ENCODE measurements around the gene NXN.
A peak's percentile ranks its signal among the peaks of the same experiment; 100 is the strongest.
"Not testable (repeated sequence)": the region's sequence is repeated elsewhere in the genome, so short reads cannot be mapped to it uniquely, and the experiment has no call there.

NXN gene

DNA sequence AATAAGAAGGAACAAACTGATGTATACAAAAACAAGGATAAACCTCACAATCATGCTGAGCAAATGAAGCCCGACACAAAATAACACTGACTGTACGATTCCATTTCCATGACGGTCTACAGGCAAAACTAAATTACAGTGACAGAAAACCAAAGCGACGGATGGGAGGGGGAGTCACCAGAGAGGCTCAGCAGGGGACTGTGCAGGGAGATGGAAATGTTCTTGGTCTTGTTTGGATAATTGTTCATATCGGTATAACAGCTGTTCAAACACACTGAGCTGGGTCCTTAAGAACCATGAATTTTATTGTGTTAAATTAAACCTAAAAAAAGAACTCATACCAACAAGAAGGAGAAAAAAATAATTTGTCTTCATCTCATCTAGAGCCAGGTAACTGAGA is 97.8 kb downstream of the NXN start:
- TF ChIP-seq, protein P1, sequence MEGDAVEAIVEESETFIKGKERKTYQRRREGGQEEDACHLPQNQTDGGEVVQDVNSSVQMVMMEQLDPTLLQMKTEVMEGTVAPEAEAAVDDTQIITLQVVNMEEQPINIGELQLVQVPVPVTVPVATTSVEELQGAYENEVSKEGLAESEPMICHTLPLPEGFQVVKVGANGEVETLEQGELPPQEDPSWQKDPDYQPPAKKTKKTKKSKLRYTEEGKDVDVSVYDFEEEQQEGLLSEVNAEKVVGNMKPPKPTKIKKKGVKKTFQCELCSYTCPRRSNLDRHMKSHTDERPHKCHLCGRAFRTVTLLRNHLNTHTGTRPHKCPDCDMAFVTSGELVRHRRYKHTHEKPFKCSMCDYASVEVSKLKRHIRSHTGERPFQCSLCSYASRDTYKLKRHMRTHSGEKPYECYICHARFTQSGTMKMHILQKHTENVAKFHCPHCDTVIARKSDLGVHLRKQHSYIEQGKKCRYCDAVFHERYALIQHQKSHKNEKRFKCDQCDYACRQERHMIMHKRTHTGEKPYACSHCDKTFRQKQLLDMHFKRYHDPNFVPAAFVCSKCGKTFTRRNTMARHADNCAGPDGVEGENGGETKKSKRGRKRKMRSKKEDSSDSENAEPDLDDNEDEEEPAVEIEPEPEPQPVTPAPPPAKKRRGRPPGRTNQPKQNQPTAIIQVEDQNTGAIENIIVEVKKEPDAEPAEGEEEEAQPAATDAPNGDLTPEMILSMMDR (IDR thresholded peaks at IDR 0.05; ENCODE audit: control extremely low read depth, extremely low read depth, low read depth, missing control alignments), result no peak

DNA sequence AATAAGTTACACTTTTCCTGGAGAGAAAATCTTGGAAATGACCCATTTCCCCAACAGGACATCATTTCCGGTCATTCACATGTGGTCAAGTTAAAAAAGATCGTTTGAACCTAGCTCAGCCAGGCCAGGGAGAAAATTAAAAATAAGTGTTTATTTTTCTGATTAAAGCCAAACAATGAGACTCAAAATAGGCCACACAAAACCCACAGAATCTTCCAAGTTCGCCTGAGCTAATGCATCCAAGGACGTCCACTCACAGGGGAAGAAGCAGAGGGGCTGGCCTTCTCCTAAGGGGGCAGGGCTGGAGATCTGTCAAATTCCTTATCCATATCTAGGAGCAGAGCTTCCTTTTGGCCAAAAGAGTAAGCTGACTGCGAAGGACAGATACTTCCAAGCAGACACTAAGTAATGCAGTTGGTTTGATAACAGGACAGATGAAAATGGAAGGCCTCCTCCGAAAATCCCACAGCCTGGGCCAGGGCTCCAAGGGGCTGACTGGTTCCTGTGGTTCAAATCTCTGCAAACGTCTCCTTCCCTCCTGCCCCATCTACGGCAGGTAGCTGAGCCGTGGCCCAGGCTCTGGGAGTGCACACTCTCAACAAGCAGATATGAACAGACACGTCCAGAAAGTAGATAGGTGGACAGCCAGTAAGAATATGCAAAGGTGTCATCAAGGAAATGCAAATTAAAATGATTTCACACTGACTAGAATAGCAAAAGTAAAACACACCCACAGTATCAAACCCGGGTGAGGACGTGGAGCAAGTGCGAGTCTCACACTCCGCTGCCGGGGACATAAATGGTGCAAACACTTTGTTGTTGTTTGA is 98.9 kb downstream of the NXN start:
- TF ChIP-seq, protein P1 (IDR thresholded peaks at IDR 0.05; ENCODE audit: control extremely low read depth, extremely low read depth, low read depth, missing control alignments), result no peak
- ChIA-PET CTCF (interaction anchor here (1.3 to 2.1 kb wide), 2 partner anchors 28 to 100 kb away, joined by 3 to 10 read pairs; no protein-coding TSS in a partner anchor), POLR2A (no interaction called here)
- DNase-seq (ENCODE audit: extremely low spot score), result no peak

More for the DNA sequence above, 97.8 kb downstream of the NXN start:
- CTCF ChIA-PET, result interaction anchor here (1.3 kb wide), 1 partner anchor 29 kb away, joined by 3 read pairs; no protein-coding TSS in a partner anchor
- POLR2A ChIA-PET, result no interaction called here
- DNase-seq (ENCODE audit: extremely low spot score), result no peak

DNA sequence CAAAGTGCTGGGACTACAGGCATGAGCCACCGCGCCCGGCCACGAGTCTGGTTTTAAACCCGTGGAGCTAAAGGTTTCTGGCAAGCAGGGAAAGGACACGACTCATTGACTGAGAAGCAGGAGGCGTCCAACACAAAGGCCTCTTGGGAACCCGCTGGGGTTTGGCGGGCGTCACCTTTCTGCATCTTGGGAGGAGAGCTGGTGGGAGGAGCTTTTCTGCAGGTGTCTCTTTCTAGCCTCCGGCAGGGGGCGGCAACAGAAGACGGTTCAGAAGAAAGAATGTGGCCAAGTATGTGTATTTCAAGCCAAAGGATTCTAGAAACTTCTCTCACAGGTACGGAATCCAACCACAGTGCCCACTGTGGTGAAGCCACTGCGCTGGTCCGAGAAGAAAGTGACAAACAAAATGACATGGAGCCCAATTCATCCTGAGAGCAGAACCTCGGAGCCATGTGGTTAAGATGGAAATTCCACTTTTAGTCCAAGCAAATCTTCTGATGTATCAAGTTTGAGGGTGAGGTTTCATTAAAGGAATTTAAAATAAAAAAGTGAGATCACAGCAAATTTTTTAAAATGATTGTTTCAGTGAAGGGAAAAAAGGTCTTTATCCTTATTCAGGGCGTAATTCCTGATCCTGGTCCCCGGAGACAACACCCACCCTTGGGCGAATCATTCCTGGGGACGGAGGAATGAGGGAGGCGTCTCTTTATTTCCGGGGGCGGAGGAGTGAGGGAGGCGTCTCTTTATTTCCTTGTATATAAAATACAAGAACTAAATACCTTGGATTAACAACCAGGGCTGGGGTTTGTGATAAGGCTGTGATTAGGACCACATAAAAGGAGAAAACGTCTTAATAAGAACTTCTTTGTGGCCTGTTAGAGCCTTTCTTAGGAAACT is 99.8 kb downstream of the NXN start:
- ChIA-PET POLR2A (no interaction called here), CTCF (interaction anchor here (0.7 to 2.2 kb wide), 9 partner anchors 10 to 122 kb away, joined by 3 to 14 read pairs (median 4); partner anchors contain the start of gene TIMM22)
- DNase-seq (ENCODE audit: extremely low spot score), result peak; percentile 77
- TF ChIP-seq, protein P1 (IDR thresholded peaks at IDR 0.05; ENCODE audit: control extremely low read depth, extremely low read depth, low read depth, missing control alignments), result peak; percentile 56

DNA sequence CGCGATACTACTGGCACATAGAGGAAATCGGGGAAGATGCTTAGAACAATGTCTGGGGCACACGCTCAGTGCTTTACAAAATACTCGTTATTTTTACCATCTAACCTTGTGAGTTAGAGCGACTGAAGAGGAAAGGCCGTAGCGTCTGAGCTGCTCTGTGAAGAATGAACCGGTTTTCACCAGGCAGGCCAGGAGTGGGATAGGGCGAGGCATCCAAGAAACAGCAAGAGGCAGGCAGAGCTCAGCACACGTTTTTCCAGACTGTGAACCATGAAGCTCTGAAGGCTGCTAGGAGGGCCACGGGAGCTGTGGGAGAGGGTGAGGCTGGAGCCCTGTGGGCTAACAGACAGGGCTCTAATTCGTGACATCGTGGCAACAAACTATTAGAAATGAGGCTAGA is 101.9 kb downstream of the NXN start:
- ChIA-PET CTCF (interaction anchor here (2.2 kb wide), 1 partner anchor 103 kb away, joined by 7 read pairs; no protein-coding TSS in a partner anchor), POLR2A (no interaction called here)
- TF ChIP-seq, protein P1 (IDR thresholded peaks at IDR 0.05; ENCODE audit: control extremely low read depth, extremely low read depth, low read depth, missing control alignments), result no peak
- DNase-seq (ENCODE audit: extremely low spot score), result no peak

DNA sequence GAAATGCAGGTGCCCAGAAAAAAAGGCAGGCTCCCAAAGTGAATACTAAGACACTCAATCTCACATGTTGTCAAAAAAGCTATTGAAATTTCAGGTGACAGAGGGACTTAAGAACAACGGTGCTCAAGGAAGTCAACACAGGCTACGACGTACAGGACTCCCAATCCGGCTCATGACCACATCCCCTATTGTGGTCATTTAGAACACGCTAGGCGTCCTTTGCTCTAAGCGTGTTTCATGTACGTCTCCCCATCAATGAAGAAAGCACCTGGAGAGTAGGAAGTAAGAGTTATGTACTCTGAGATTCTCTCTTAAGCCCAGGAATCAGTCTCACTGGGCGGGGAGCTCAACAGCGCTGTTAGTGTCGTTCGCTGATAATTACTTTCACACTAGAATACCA is 103.3 kb downstream of the NXN start:
- POLR2A ChIA-PET, result no interaction called here
- CTCF ChIA-PET, result interaction anchor here (1.5 to 2.2 kb wide), 2 partner anchors 105 to 120 kb away, joined by 4 to 7 read pairs; partner anchors contain the start of gene TIMM22
- peak; percentile 30 for DNase-seq (ENCODE audit: extremely low spot score)
- TF ChIP-seq, protein P1 (IDR thresholded peaks at IDR 0.05; ENCODE audit: control extremely low read depth, extremely low read depth, low read depth, missing control alignments), result no peak

DNA sequence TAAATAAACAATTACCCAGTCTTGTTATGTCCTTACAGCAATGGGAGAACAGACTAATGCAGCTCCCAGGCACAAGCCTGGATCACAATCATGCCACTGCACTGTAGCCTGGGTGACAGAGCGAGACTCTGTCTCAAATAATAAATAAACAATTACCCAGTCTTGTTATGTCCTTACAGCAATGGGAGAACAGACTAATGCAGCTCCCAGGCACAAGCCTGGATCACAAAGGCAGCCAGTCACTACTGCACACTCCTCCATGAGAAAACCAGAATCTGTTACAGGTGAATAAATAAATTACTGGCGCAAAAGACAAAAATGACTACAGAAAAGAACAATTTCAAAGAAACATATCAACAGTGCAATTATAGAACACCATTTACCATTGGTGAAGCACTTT is 105.0 kb downstream of the NXN start:
- DNase-seq (ENCODE audit: extremely low spot score); POLR2A ChIA-PET; CTCF ChIA-PET: not testable (repeated sequence)
